ENCODE data around the gene FAM13A.

- no peak for TF ChIP-seq POLR2A (IDR thresholded peaks at IDR 0.05)
- no peak for TF ChIP-seq CTCF (IDR thresholded peaks at IDR 0.05)
Observed at GRCh38 chr4:88746206-88746605, 310.8 kb downstream of the FAM13A start.
